Stimulated activated CD4-positive, alpha-beta T cell treated with anti-CD3 and anti-CD28 coated beads, TNF-alpha, amount 100 ng/mL, for 4 hours (primary cell): ENCODE measurements around the gene RGSL1.

ENCODE experiments used
- DNase-seq, 3 experiments: peaks; one replicate each; pipeline ENCODE4 v3.0.0-alpha.2; 2020; ENCODE audit warnings: low read depth in 3 of 3

The RGSL1 gene

GRCh38 chr1:182588500-182589396 is 138.8 kb downstream of the RGSL1 start, which contains the start of gene RNASEL:
Gene RNASEL (minus strand): TSS chr1:182589256. CDS start chr1:182586806, 2,450 bp downstream.
- peak in 1 of 3 experiments; percentile 45 for DNase-seq

- DNase-seq: no peak
These were observed 139.6 kb downstream of the RGSL1 start for GRCh38 chr1:182589520-182589919.

GRCh38 chr1:182589931-182590330 is 140.0 kb downstream of the RGSL1 start:
- DNase-seq: no peak

- peak in 2 of 3 experiments; percentile 35 to 37 for DNase-seq
These were observed 145.8 kb downstream of the RGSL1 start for GRCh38 chr1:182595641-182596240.

- DNase-seq: no peak
These were observed 147.0 kb downstream of the RGSL1 start for GRCh38 chr1:182596934-182597333.

- no peak for DNase-seq
These were observed 148.3 kb downstream of the RGSL1 start for GRCh38 chr1:182598296-182598695.

- no peak for DNase-seq
These were observed 149.4 kb downstream of the RGSL1 start for GRCh38 chr1:182599339-182599738.

GRCh38 chr1:182600036-182600713 is 150.2 kb downstream of the RGSL1 start:
- no peak for DNase-seq

- no peak for DNase-seq
These were observed 150.9 kb downstream of the RGSL1 start for GRCh38 chr1:182600745-182601415.

- no peak for DNase-seq
These were observed 151.5 kb downstream of the RGSL1 start for GRCh38 chr1:182601416-182601786.

- DNase-seq: no peak
These were observed 152.0 kb downstream of the RGSL1 start for GRCh38 chr1:182601913-182602312.

GRCh38 chr1:182602935-182603645 is 153.1 kb downstream of the RGSL1 start:
- no peak for DNase-seq

GRCh38 chr1:182603646-182604174 is 153.8 kb downstream of the RGSL1 start:
- DNase-seq: peak in 1 of 3 experiments; percentile 17

- peak; percentile 82 to 90 (median 88) for DNase-seq
These were observed 154.5 kb downstream of the RGSL1 start, which contains the start of gene RGS16 for GRCh38 chr1:182604175-182605164. Gene RGS16 (minus strand): TSS chr1:182604389. CDS start chr1:182604259, 130 bp downstream.

- DNase-seq: no peak
These were observed 157.6 kb downstream of the RGSL1 start for GRCh38 chr1:182607566-182607965.

- no peak for DNase-seq
These were observed 158.3 kb downstream of the RGSL1 start for GRCh38 chr1:182608236-182608635.

- DNase-seq: no peak
These were observed 159.1 kb downstream of the RGSL1 start for GRCh38 chr1:182608845-182609610.
